ENCODE measurements around the gene LENG1. TPM values are rescaled to one million over a fixed set of nuclear protein-coding genes. Genes with fewer than 3 reads are reported as not detected.

Gene LENG1
- total RNA-seq, 2 experiments from 2014 or later: 3.3 to 4.0 TPM

DNA sequence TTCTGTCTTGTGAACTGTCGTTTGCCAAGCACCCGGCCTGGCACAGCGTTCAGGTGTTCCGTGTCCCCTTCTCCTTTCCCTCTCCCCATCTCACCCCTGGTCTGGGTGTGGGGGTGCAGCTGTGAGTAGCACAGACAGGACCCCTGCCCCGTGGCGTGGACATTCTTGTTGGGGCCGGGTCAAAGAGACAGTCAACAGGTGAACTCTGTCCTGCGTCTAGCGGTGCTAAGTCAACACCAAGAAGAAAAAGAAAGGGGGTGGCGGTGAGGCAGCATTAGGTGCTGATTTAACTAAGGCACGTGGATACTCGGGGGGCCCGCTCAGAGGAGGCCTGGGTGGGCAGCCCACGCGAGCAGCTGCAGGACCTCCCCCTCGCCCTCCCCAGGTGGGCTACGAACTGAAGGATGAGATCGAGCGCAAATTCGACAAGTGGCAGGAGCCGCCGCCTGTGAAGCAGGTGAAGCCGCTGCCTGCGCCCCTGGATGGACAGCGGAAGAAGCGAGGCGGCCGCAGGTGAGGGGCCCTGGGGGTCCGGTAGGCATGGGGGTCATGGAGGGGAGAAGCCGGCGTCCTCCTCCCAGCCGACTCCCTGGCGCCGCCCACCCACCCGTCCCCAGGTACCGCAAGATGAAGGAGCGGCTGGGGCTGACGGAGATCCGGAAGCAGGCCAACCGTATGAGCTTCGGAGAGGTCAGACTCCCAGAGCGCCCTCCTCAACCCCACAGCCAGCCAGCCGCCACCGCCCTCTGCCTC, 31.7 kb downstream of the LENG1 start:
- H3K4me1 Mint-ChIP-seq (ENCODE audit: low read depth): no peaks in the 10 kb centered on the region
- peaks cover 29% of the 10 kb centered on the region for H3K36me3 Mint-ChIP-seq (ENCODE audit: low read depth)
- TF ChIP-seq, protein P1, sequence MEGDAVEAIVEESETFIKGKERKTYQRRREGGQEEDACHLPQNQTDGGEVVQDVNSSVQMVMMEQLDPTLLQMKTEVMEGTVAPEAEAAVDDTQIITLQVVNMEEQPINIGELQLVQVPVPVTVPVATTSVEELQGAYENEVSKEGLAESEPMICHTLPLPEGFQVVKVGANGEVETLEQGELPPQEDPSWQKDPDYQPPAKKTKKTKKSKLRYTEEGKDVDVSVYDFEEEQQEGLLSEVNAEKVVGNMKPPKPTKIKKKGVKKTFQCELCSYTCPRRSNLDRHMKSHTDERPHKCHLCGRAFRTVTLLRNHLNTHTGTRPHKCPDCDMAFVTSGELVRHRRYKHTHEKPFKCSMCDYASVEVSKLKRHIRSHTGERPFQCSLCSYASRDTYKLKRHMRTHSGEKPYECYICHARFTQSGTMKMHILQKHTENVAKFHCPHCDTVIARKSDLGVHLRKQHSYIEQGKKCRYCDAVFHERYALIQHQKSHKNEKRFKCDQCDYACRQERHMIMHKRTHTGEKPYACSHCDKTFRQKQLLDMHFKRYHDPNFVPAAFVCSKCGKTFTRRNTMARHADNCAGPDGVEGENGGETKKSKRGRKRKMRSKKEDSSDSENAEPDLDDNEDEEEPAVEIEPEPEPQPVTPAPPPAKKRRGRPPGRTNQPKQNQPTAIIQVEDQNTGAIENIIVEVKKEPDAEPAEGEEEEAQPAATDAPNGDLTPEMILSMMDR (IDR thresholded peaks at IDR 0.05): no peak
- intact Hi-C loops (cut with micrococcal nuclease): no loop called here
- DNase-seq (no peak), ATAC-seq (no peak)
- no peak overlapping the region for H3K27ac Mint-ChIP-seq
- H3K4me3 Mint-ChIP-seq: no peak overlapping the region
- POLR2A ChIA-PET: interaction anchor here (0.6 to 1.7 kb wide), 2 partner anchors 12 to 1275 kb away, joined by 3 to 9 read pairs; partner anchors contain the start of genes PRPF31 and TFPT
- CTCF ChIA-PET: no interaction called here
- H3K27me3 Mint-ChIP-seq: no peaks in the 10 kb centered on the region
- no peaks in the 10 kb centered on the region for H3K9me3 Mint-ChIP-seq

DNA sequence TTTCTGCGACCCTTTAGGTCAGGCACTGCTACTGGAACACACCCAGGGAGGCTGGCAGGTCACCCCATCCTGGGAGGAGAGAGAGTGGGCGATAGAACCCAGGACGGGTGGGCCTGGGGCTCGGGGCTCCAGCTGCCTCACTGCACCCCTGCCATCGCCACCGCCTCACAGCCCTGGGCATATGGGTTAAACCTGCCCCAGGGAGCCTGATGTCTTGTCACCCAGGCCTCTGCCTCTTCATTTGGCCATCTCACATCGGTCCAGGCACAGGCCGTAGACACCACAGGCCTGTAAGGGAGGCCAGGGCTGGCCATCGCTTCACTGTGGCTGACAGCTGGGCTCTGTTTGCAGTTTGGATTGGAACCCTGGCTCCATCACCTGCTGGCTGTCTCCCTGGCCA, 33.8 kb downstream of the LENG1 start:
- no peak overlapping the region for H3K27ac Mint-ChIP-seq

DNA sequence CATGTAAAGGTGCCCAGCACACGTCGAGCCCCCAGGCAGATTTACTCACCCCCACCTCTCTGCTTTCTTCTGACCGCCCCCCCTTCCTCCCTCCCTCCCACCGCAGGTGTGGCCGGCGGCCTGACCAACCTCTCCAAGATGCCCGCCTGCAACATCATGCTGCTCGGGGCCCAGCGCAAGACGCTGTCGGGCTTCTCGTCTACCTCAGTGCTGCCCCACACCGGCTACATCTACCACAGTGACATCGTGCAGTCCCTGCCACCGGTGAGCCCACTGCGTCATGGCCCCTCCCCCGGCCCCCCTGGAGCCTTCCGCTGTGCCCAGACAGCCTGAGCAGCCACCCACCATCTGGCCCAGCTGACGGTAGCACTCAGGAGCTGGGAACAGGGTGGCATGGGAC, 35.1 kb downstream of the LENG1 start:
- ATAC-seq (no peak), DNase-seq (no peak)
- POLR2A ChIA-PET: interaction anchor here (1.4 kb wide), 1 partner anchor 10 kb away, joined by 8 read pairs; the partner anchor contains the start of genes PRPF31 and TFPT
- intact Hi-C loops (cut with micrococcal nuclease): no loop called here
- Mint-ChIP-seq H3K27ac (no peak overlapping the region), H3K4me1 (ENCODE audit: low read depth) (no peaks in the 10 kb centered on the region), H3K27me3 (no peaks in the 10 kb centered on the region), H3K9me3 (no peaks in the 10 kb centered on the region), H3K4me3 (no peak overlapping the region), H3K36me3 (ENCODE audit: low read depth) (peaks cover 40% of the 10 kb centered on the region)
- CTCF ChIA-PET: no interaction called here
- TF ChIP-seq, protein P1 (IDR thresholded peaks at IDR 0.05): no peak

More for the DNA sequence above, 33.8 kb downstream of the LENG1 start:
- no peaks in the 10 kb centered on the region for H3K4me1 Mint-ChIP-seq (ENCODE audit: low read depth)
- ATAC-seq (no peak), DNase-seq (no peak)
- H3K4me3 Mint-ChIP-seq: no peak overlapping the region
- no peaks in the 10 kb centered on the region for H3K9me3 Mint-ChIP-seq
- intact Hi-C loops (cut with micrococcal nuclease): no loop called here
- CTCF ChIA-PET: no interaction called here
- TF ChIP-seq, protein P1 (IDR thresholded peaks at IDR 0.05): no peak
- no peaks in the 10 kb centered on the region for H3K27me3 Mint-ChIP-seq
- POLR2A ChIA-PET: no interaction called here
- peaks cover 32% of the 10 kb centered on the region for H3K36me3 Mint-ChIP-seq (ENCODE audit: low read depth)

DNA sequence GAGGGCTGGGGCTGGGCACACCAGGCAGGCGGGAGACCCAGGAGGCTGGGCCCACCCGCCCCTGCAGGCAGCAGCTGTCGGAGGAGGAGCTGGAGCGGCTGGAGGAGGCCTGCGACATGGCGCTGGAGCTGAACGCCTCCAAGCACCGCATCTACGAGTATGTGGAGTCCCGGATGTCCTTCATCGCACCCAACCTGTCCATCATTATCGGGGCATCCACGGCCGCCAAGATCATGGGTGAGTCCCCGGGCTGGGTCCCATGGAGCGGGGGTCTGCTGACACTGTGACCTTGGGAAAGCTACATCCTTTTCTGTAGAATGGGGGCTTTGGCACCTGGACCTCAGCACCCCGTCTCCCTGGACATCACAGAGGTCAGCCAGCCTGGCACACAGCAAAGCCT, 35.8 kb downstream of the LENG1 start:
- TF ChIP-seq, protein P1 (IDR thresholded peaks at IDR 0.05): no peak
- ChIA-PET CTCF (no interaction called here), POLR2A (interaction anchor here (1.4 kb wide), 1 partner anchor 9 kb away, joined by 8 read pairs; the partner anchor contains the start of genes PRPF31 and TFPT)
- Mint-ChIP-seq H3K4me3 (no peak overlapping the region), H3K27ac (no peak overlapping the region), H3K9me3 (no peaks in the 10 kb centered on the region), H3K27me3 (no peaks in the 10 kb centered on the region), H3K36me3 (ENCODE audit: low read depth) (peaks cover 40% of the 10 kb centered on the region), H3K4me1 (ENCODE audit: low read depth) (no peaks in the 10 kb centered on the region)
- no peak for ATAC-seq
- intact Hi-C loops (cut with micrococcal nuclease): no loop called here
- DNase-seq: no peak

DNA sequence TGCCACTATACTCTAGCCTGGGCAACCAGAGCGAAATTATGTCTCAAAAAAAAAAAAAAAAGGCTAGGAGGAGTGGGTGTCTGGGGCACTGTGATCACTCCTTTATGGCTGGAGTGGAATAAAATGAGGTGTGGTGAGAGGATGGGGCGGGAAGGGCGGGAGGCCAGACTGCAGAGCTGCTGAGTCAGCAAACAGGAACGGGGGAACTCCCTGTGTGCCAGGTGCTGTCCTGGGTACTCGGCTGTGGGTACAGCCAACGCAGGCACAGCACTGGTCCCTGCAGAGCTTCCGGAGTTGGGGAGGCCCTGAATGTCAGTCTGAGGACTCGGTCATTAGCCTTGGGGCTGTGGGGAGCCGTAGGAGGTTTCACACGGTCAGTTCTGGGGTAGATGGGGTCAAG, 38.3 kb downstream of the LENG1 start:
- intact Hi-C loops (cut with micrococcal nuclease): no loop called here
- Mint-ChIP-seq H3K36me3 (ENCODE audit: low read depth) (peaks cover 32% of the 10 kb centered on the region), H3K4me3 (no peak overlapping the region), H3K9me3 (no peaks in the 10 kb centered on the region), H3K27ac (no peak overlapping the region), H3K4me1 (ENCODE audit: low read depth) (peaks cover 11% of the 10 kb centered on the region), H3K27me3 (no peaks in the 10 kb centered on the region)
- ChIA-PET CTCF (no interaction called here), POLR2A (interaction anchor here (0.5 to 2.5 kb wide), 2 partner anchors 37 to 106 kb away, joined by 3 to 8 read pairs; partner anchors contain the start of gene LENG1)
- DNase-seq (no peak), ATAC-seq (no peak)
- TF ChIP-seq, protein P1 (IDR thresholded peaks at IDR 0.05): no peak
